PC-3 (cell line): ENCODE results near the gene CCDC136.

Experiments used
- EZH2 ChIP-seq: fragments of 300-600 bp; sonication (generic); IDR thresholded peaks from one replicate; pipeline ENCODE4 v1.6.1; 2017; ENCODE audit warnings: antibody characterized with exemption, mild to moderate bottlenecking, low read length; ENCODE audit not compliant: unreplicated experiment
- TF ChIP-seq, protein P1 (sequence below): fragments of 300-600 bp; sonication (generic); conservative IDR thresholded peaks from 2 replicates; pipeline ENCODE4 v1.5.1; 2017; ENCODE audit warnings: antibody characterized with exemption, low read depth, mild to moderate bottlenecking, low read length

DNA sequence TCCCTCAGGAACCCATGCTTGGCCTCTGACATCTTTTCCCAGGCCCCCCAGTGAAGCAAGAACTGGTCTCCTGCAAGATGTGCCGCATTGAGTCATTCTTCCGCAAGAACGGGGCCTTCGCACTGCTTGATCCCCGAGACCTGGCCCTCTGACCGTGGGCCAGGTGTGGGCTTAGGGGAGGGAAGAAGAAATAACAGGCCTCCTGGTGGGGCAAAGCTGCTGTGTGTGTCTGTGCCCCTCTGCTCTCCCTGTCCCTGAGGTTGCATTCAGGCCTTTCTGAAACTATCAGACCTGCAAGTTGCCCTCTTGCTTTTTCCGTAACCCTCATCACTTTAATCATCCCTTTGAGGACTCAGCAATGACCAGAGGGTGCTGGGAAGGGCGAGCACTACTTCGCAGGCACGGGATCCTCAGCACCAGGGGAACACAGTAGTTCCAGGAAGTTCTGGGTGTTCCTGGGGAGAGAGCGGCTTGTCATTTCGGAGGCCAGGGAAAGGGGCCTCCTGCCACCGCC, 76.9 kb downstream of the CCDC136 start:
- TF ChIP-seq, protein P1, sequence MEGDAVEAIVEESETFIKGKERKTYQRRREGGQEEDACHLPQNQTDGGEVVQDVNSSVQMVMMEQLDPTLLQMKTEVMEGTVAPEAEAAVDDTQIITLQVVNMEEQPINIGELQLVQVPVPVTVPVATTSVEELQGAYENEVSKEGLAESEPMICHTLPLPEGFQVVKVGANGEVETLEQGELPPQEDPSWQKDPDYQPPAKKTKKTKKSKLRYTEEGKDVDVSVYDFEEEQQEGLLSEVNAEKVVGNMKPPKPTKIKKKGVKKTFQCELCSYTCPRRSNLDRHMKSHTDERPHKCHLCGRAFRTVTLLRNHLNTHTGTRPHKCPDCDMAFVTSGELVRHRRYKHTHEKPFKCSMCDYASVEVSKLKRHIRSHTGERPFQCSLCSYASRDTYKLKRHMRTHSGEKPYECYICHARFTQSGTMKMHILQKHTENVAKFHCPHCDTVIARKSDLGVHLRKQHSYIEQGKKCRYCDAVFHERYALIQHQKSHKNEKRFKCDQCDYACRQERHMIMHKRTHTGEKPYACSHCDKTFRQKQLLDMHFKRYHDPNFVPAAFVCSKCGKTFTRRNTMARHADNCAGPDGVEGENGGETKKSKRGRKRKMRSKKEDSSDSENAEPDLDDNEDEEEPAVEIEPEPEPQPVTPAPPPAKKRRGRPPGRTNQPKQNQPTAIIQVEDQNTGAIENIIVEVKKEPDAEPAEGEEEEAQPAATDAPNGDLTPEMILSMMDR = no peak
- TF ChIP-seq EZH2 = no peak
